HG03520 (cell line): ENCODE results near the gene ACOT8.

ENCODE experiments used
- ATAC-seq: cut with Tn5 transposase; IDR thresholded peaks from one replicate; pipeline ENCODE4 v1.9.1; 2021; ENCODE audit warnings: mild to moderate bottlenecking, moderate library complexity; ENCODE audit not compliant: unreplicated experiment

ACOT8 gene

DNA sequence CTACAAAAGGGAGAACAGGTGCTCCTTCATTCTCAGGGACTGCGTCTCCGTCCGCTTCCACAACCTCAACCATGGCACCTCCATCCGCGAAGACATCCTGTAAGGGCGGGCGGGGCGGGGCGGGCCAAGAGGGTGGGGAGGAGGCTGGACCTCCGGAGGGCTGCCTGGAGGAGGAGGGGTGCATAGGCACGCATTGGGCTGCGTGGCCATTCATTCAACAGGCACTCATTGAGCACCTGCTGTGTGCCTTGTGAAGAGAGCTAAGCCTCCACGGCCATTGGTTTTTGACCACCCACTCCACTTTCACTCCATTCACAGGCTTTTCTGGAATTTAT is 657 bp upstream of the ACOT8 start:
- ATAC-seq: peak; percentile 9

DNA sequence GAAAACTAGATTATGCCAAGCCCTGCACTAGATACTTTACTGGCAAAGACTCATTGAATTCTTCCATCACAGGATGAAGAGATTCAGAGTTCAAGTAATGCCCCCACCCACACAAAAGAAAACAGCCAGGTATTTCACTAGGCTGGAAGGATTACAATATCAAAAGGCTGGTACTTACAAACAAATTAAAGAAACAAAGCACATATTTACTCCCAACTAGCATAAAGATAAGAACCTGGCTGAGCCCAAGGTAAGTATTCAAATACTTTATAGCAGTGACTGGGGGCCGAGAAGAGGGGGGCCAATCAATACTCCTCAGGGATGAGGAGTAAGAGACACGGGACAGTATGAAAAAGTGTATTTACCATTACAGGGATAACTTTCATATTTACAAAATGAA is 3.7 kb downstream of the ACOT8 start:
- no peak for ATAC-seq

DNA sequence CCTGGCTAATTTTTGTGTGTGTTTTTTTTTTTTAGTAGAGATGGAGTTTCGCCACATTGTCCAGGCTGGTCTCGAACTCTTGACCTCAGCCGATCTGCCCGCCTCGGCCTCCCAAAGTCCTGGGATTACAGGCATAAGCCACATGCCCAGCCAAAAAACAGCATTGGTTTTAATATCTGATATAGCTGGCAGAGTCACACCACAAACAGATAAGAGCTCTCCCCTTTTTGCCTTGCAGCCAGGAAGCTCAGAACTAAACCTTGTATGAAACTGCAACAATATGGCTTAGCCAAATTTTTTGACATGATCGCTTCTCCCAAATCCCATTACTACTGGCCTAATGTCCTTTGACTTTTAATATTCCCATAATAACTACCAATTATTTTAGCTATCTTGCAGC is 4.9 kb downstream of the ACOT8 start:
- ATAC-seq: no peak

DNA sequence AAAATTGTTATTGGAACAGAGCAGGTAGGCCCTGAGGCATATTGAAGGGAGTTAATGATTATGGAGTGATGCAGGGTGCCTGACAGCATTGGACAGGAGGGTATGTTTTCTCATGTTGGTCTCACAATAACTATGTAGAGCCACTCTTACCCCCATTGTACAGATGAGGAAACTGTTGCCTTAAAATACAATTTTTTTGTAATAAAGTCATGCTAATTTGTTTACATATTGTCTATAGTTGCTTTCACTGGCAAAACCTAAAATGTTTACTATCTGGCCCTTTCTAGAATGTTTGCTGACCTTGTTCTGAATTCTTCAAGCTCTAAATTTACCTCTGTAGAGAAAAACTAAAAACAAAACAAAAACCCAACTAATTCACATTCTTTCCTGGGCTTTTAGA is 5.7 kb downstream of the ACOT8 start:
- no peak for ATAC-seq

DNA sequence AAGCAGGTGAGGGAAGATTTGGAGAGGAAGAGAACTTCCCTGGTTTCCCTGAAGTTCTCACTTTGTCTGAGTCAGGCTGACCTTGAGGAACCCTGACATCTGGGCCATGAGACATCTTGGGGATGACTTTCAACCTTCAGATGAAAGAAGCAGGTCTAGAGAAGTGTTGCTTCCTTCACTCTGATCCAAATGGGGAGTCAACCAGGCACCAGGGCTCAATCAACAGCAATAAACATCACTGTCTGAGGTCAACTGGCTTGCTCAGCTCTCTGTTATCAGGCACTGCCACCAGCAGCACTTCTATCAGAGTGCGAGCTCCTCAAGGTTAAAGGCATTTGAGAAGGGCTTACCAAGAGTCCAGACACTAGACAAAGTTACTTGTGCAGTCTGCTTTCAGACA is 6.3 kb downstream of the ACOT8 start:
- no peak for ATAC-seq

DNA sequence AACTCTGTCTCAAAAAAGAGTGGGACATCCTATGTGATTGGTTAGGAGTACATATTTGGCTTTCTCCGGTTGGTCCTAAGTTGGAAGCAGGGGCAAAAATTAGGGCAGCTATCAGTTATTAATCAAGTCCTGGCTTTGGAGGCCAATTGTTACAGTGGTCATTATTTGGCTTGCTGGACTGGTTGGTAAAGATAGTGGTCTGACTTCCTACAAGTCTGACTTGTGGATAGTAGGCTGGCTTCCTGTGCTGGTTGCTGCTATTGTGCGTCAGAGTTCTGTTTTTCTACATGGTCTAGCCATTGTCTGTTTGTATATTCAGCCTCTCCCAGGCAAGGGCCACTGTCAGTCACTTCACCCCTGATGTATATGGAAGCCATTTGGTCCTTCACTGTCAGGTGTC is 7.0 kb downstream of the ACOT8 start:
- no peak for ATAC-seq

DNA sequence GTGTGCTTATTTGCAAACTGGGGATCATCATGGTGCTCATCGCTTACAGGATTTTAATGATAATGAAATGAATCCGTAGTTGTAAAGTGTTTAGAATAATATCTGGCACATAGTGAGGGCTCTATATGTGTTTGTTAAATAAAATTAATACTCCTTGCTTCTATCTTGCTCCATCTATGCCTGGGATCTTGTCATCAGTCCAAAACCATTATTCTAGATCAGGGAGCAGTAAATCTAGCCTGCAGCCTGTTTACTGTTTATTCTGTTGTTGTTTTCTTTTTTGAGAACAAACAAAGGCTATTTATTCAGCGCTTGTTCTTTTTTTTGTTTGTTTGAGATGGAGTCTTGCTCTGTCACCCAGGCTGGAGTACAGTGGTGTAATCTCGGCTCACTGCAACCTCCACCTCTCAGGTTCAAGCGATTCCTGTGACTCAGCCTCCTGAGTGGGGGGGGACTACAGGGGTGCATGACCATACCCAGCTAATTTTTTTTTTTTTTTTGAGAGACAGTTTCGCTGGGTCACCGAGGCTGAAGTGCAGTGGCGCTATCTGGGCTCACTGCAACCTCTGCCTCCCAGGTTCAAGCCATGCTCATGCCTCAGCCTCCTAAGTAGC is 8.1 kb downstream of the ACOT8 start:
- ATAC-seq: no peak

DNA sequence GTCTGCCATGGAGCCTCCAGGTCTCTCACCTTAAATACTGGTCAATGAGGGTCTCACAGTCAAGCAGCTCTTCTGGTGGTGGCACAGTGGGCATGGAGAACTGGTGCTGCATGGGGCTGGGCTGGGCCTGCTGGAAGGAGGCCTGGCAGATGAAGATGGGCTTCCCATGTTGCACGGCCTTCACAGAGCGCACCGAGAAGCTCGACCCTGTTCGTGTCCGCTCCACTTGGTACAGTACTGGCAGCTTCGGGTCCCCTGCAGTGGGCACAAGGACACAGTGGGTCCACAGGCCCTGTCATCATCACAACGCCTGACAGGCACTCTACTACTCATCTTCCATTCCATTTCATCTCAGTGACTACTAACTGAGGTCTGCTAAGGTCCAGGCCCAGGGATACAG is 8.8 kb downstream of the ACOT8 start:
- no peak for ATAC-seq

DNA sequence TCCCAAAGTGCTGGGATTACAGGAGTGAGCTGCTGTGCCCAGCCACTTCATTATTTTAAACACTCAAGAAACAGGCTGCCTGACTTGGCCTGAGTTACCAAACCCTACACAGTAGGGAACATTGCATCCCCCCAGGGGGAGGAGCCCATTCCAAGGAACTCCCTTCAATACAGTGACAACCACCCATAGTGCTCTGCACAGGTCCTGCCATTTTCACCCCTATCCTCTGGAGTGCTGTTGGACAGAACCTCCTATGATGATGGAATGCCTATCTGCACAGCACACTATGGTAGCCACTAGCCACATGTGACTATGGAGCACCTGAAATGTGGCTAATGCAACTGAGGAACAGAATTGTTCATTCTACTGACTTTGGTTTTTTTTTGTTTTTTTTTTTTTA is 11.7 kb downstream of the ACOT8 start:
- ATAC-seq: no peak

DNA sequence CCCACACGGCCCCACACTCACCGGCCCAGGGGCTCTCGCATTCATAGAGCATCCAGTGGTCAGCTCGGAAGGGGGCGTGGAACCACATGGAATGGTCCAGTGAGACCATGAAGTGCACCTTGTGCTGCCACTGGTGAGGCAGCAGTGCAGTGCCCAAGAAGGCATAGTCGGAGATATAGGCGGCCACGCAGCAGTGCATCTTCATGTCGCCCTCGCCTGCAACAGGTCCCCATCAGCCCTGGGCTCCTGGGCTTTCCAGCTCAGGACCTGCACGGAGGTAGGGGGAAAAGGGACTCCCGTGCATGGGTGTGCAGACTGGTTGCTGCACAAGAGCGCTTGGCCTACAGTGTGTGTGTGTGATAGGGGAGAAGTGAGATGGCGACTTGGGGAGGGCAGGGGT is 13.7 kb downstream of the ACOT8 start:
- no peak for ATAC-seq

DNA sequence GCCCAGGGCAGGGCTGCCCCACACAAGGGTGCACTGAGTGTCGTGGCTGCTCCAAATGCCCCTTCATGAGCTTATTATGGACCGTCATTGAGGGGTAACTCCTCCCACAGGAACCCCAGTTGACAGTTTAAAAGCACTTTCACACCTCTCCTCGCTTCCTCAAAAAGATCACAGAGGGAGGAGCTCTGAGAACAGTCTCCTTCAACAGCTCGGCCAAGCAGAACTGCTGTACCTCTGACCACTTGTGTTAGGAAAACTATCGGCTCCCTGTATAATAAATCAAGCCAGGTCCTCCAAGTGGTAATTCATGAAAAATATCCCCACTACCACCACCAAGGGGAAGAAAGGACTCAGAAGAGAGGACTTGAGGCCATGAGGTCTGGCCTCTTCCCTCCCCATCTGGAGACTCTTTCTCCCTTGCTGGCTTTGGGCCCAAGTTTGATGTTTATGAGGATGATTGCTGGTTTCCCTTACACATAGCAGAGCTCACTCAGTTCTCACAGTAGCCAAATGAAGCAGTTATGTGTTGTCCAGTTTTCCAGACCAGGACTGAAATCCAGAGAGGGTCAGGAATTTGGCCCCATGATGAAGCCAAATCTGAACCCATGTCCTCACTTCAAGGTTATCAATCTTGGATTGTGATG is 14.9 kb downstream of the ACOT8 start:
- ATAC-seq: no peak

DNA sequence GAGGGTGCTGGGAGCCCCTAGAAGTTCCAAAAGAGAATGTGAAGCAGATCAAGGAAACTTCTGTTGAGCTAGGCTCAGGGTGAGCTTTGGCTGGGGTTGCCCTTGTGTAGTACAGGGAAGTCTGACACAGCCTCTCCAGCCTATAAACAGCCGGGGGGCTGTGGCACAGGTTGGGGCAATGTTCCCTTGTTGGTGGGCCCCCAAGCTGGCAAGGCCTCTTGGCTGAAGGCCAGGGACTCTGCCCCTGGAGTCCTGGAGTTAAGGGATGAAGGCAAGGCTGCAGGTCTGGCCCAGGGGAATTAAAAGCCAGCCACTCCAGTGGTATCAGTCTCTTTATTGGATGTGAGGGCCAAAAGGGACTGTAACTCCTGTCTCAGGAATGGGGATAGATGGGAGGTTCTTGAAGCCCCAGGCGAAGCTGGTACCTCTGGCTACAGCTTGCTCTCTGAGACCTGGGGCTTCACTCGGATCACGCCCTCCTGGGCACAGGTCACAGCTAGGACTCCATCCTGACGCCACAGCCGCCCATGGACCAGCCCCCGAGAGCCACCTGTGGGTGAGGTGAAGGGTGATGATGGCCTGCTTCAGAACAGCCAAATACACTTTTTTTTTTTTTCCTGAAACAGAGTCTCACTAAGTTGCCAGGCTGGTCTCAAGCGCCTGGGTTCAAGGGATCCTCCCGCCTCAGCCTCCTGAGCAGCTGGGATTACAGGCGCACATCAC is 15.6 kb downstream of the ACOT8 start:
- no peak for ATAC-seq

DNA sequence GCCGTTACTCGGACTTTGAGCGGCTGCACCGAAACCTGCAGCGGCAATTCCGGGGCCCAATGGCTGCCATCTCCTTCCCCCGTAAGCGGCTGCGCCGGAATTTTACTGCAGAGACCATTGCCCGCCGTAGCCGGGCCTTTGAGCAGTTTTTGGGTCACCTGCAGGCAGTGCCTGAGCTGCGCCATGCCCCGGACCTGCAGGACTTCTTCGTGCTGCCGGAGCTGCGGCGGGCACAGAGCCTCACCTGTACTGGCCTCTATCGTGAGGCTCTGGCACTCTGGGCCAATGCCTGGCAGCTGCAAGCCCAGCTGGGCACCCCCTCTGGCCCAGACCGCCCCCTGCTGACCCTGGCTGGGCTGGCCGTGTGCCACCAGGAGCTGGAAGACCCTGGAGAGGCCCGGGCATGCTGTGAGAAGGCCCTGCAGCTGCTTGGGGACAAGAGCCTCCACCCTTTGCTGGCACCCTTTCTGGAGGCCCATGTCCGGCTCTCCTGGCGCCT is 16.4 kb downstream of the ACOT8 start:
- ATAC-seq: no peak

DNA sequence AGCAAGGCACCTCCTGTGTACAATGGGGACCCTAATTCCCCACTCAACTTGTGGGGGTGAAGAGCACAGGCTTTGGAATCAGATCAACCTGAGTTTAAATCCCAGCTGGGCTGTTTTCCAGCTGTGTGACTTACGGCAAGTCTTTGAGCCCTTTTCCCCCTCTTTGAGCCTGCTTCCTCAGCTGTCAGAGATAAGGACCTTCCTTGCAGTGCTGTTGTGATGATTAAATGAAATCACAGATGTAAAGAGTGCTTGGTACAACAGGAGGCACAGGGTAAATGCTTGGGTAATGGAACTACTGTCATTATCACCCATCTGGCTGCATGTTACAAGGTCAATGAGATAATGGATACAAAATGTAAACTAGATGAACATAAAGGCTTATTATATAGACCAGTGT is 20.4 kb downstream of the ACOT8 start:
- no peak for ATAC-seq

DNA sequence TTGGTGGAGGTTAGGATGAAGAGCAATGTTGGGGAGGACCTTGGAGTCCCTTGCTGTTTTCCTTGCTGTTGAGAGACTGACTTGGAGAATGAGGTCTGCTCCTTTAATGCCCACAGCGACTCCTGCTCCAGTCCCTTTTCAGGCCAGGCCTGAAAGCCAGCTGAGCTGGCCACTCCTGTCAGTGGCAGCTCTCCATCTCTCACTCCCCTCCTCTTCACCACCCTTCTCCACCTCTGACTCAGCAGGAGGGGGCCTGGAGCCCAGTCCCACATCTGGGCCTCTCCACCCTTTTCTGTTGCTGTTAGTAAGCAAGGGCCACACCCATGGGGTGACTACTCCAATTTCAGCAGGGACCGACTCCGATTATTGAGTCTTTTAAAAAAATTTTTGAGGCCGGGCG is 21.4 kb downstream of the ACOT8 start:
- no peak for ATAC-seq

DNA sequence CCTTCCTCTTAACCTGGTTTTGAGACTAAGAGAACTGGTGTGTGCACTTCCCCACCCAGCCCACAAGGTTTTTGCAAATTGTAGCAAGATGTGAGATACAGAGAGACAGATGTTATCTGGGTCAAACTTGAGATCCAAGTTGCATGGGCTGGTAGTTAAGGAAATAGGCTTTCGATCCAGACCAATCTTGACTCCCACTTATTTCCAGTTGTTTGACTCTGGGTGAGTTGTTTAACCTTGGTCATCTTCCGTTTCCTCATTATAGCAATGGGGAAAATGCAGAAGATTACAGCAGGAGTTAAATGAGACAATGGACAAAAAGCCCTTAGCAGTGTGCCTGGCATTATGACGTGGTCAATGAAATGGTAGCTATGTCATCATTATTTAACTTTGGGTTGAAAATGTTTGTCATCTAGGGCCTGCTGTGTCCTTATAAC is 21.8 kb downstream of the ACOT8 start:
- ATAC-seq: no peak

DNA sequence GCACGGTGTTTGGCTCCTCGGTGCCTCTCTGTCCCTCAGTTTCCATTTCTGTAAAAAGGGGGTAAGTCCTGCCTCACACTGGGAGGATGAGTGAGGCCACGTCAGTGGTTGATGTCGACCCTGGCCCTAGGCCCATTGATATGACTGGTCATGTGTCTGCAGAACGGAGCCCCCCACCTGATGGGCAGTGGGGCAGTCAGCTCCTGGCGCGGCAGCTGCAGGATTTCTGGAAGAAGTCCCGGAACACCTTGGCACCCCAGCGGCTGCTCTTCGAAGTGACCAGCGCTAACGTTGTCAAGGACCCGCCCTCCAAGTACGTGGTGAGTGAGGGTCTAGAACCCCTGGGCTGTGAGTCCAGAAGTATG is 22.4 kb downstream of the ACOT8 start:
- ATAC-seq: no peak

DNA sequence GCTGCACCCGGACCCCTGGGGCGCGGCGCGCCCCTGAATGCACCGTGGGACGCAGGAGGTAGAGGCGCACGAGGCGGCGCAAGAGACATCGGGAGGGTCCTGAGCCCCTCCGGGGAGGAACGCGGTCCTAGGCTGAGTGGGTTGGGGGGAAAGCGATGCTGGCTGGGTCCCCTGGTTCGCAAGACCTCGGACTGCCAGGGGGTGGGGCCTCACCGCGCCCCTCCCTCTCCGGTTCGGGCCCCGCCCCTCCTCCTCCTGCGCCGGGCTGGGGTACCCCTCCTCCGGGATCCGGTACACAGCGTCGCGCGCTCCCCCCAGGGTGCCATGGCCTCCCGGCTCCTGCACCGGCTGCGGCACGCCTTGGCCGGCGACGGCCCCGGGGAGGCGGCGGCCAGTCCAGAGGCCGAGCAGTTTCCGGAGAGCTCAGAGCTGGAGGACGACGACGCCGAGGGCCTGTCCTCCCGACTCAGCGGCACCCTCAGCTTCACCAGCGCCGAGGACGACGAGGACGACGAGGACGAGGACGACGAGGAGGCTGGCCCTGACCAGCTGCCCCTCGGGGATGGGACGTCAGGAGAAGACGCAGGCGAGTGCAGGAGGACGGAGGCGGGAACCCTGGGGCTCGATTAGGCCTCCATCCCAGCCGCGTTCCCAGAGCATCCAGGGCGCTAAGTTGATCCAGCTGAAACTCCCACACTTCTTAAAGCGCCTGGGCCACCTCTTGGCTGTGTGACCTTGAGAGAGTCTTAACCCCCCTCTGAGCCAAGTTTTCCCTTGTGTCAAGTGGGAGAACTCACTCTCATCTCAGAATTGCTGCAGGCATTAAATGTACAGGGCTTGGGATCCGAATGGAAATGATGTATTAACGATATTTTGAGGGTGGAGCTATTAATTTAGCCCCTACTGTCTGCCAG is 23.1 kb downstream of the ACOT8 start:
- ATAC-seq: no peak

DNA sequence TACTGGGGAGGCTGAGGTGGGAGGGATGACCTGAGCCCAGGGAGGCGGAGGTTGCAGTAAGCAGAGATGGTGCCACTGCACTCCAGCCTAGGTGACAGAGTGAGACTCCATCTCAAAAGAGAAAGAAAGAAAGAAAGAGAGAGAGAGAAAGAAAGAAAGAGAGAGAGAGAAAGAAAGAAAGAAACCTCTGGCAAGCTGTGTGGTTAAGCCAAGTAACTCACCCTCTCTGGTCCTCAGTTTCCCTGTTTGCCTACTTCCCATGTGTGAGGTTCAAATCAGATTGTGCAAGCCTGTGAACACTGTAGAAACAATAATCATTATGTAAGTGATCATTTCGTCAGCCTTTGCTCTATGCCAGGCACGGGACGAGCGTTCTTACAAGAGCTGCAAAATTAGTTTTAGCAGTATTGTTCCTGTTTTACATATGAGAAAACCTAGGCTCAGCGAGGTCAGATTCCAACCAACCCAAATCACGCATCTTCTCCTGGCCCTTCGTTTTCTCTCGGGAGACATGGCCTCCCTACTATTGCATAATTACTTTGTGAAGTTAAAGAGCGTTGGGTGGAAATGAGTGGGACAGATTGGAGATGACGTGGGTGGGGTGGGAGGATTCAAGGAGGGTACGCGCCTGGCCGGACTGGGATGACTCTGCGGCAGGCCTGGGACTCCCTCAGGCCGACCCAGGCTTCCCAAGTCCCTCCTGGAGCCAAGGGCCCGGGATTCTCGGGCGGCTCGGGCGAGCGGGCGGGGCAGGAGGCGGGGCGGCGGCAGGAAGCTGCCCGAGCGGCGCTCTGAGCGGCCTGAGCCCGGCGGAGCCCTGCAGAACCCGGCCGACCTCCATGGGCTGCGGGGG is 23.9 kb downstream of the ACOT8 start, which contains the start of gene SNX21:
Gene SNX21 (plus strand): TSS at position 770 of the 853 bp plus-strand sequence. CDS start 121 bp downstream, outside the sequence.
- ATAC-seq: no peak

DNA sequence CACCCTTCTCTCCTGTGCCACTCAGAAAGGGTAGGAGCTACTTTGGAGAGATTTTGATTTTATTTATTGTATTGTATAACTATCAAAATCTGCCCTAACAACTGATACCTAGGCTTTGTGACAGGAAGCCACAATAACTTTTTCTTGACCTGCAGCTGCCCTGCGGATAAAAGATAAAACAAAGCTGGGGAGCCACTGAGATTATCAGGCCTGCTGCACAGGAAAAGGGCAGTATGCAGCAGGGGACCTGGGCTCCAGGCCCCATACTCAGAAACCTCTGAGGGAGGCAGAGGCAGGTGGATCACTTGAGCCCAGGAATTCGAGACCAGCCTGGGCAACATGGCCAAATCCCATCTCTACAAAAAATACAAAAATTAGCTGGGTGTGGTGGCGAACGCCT is 24.6 kb downstream of the ACOT8 start:
- no peak for ATAC-seq
